Measurements from ENCODE around the gene KCNQ1. TPM values are rescaled to one million over a fixed set of nuclear protein-coding genes. Genes with fewer than 3 reads are reported as not detected.

Gene KCNQ1
- total and polyA plus RNA-seq, 9 of the 15 experiments (the other 6 are each of a cell fraction or from before 2014, with no cell fraction given) = 0.44 TPM; not detected in 8

GRCh38 chr11:2674658-2675131 is 229.9 kb downstream of the KCNQ1 start:
- in situ Hi-C loops (cut with MboI) = no loop called here
- no peak for DNase-seq (ENCODE audit: extremely low read depth in 1 of 4, low spot score in 3 of 4)
- no peak for TF ChIP-seq HNRNPL (IDR thresholded peaks at IDR 0.05; ENCODE audit: low read depth, low read length)
- TF ChIP-seq COPS2 (conservative IDR thresholded peaks at IDR 0.05) = no peak
- TF ChIP-seq GTF3C2 (IDR thresholded peaks at IDR 0.05; ENCODE audit: borderline replicate concordance, extremely low read depth, insufficient read length) = no peak
- TF ChIP-seq SPI1 (IDR thresholded peaks at IDR 0.05; ENCODE audit: borderline replicate concordance, low read depth, low read length) = no peak
- TF ChIP-seq ZNF57 (CRISPR knock-in tag; IDR thresholded peaks at IDR 0.05) = no peak
- TF ChIP-seq ZNF407 (IDR thresholded peaks at IDR 0.05; ENCODE audit: low read depth) = no peak
- TF ChIP-seq BRF2 (IDR thresholded peaks at IDR 0.05; ENCODE audit: borderline replicate concordance, insufficient read depth, insufficient read length) = no peak

More at GRCh38 chr11:2674658-2675131, 229.9 kb downstream of the KCNQ1 start:
- ChIA-PET POLR2A (interaction anchor here (0.6 kb wide), 1 partner anchor 9 kb away, joined by 4 read pairs; no protein-coding TSS in a partner anchor), CTCF (ENCODE audit: low intra/inter-chr PET ratio) (no interaction called here)
- H4K20me1 ChIP-seq (replicated peaks; ENCODE audit: control insufficient read depth, insufficient read depth, low read length) = peaks cover 9% of the 10 kb centered on the region; the same call in 1 of the 2 replicates
- no TSS peak for BruUV-seq (replicated peaks)
- H3K79me2 ChIP-seq (ENCODE audit: control insufficient read depth, insufficient read depth, low read length) = peaks cover 49% of the 10 kb centered on the region
- no peak overlapping the region for H2AFZ ChIP-seq (ENCODE audit: low read depth, low read length)
- peaks cover 48% of the 10 kb centered on the region for H3K36me3 ChIP-seq (ENCODE audit: control insufficient read depth, insufficient read depth, low read length)
- intact Hi-C loops (cut with micrococcal nuclease) = no loop called here
- no peak for ATAC-seq
- H3K9me1 ChIP-seq (ENCODE audit: control insufficient read depth, insufficient read depth, low read length) = peaks cover 4% of the 10 kb centered on the region
- H3K4me2 ChIP-seq (ENCODE audit: insufficient read depth, low read length) = no peak overlapping the region
- no peak for FAIRE-seq
- H3K4me1 ChIP-seq (replicated peaks in 1 of 2; ENCODE audit: control insufficient read depth in 2 of 2, insufficient read depth in 2 of 2, low read length in 2 of 2) = peaks cover 0 to 8% of the 10 kb centered on the region in 2 experiments; a peak in 1 of 5 replicates
- H3K9ac ChIP-seq (ENCODE audit: insufficient read depth in 1 of 2, low read depth in 2 of 2, low read length in 2 of 2) = no peak overlapping the region
- no peak overlapping the region for H3K27ac ChIP-seq (ENCODE audit: extremely low read depth, low read depth, low read length)
- WGBS (ENCODE audit: insufficient coverage, low coverage, missing lambda C conversion rate) = 70% methylated on average over 7 of the region's 8 CpGs
- no peaks in the 10 kb centered on the region for H3K9me3 ChIP-seq (replicated peaks; ENCODE audit: control insufficient read depth, insufficient read depth, low read depth, low read length)
- no peak overlapping the region for H3K4me3 ChIP-seq
- no peaks in the 10 kb centered on the region for H3K27me3 ChIP-seq (ENCODE audit: control insufficient read depth in 2 of 2, insufficient read depth in 2 of 2, low read length in 2 of 2)
